ENCODE results near the gene BBS9. TPM values are rescaled to one million over a fixed set of nuclear protein-coding genes. Genes with fewer than 3 reads are reported as not detected.

The BBS9 gene
- total and polyA plus RNA-seq, 2 donors from 2014 or later: 9.0 to 23.4 TPM

GRCh38 chr7:33649476-33650441, 520.4 kb downstream of the BBS9 start:
- H3K4me3 ChIP-seq (ENCODE audit: low read length in 3 of 3): no peak overlapping the region
- DNase-seq (no peak), FAIRE-seq (no peak)
- H3K9ac ChIP-seq (ENCODE audit: low read length in 3 of 3): no peak overlapping the region
- no peak overlapping the region for H3K27ac ChIP-seq (ENCODE audit: low read depth in 2 of 2, low read length in 2 of 2)
- no peaks in the 10 kb centered on the region for H3K27me3 ChIP-seq (ENCODE audit: control insufficient read depth, insufficient read depth, low read length)
- intact Hi-C loops (cut with DNase I): no loop called here
- peaks cover 0 to 3% (median 0%) of the 10 kb centered on the region in 3 donors for H3K4me1 ChIP-seq (ENCODE audit: control insufficient read depth in 2 of 3, insufficient read depth in 2 of 3, low read depth in 1 of 3, low read length in 3 of 3)
- no peak for TF ChIP-seq CTCF (IDR thresholded peaks at IDR 0.05; ENCODE audit: borderline replicate concordance, extremely low read depth, insufficient read depth)
- no peaks in the 10 kb centered on the region for H3K9me3 ChIP-seq (ENCODE audit: control insufficient read depth in 2 of 3, insufficient read depth in 1 of 3, low read length in 3 of 3)
- H3K36me3 ChIP-seq (ENCODE audit: control insufficient read depth in 2 of 3, insufficient read depth in 3 of 3, low read length in 3 of 3): no peaks in the 10 kb centered on the region

DNA sequence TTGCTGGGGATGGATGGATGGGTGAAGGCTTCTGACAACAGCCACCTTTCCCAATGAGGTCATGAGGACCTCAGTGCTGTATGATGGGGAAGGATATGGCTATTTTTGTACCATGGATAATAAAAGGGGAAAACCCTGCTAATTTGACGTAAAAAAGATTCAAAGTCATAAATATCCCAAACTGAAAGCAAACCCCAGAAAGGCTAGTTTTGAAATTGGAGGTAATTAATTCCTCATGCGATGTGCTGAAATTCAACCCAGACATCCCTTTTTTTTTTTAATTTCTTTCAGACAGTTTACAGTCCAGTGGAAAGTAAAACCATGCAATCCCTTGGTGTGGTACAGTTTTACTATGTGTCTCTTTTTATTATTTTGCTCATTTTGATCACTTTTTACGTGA, 521.5 kb downstream of the BBS9 start:
- no peak for FAIRE-seq
- intact Hi-C loops (cut with DNase I): no loop called here
- peaks cover 0 to 3% (median 0%) of the 10 kb centered on the region in 3 donors for H3K4me1 ChIP-seq (ENCODE audit: control insufficient read depth in 2 of 3, insufficient read depth in 2 of 3, low read depth in 1 of 3, low read length in 3 of 3)
- H3K4me3 ChIP-seq (ENCODE audit: low read length in 3 of 3): no peak overlapping the region
- TF ChIP-seq CTCF (IDR thresholded peaks at IDR 0.05; ENCODE audit: borderline replicate concordance, extremely low read depth, insufficient read depth): no peak
- no peak for DNase-seq
- no peaks in the 10 kb centered on the region for H3K36me3 ChIP-seq (ENCODE audit: control insufficient read depth in 2 of 3, insufficient read depth in 3 of 3, low read length in 3 of 3)
- no peaks in the 10 kb centered on the region for H3K27me3 ChIP-seq (ENCODE audit: control insufficient read depth, insufficient read depth, low read length)
- no peak overlapping the region for H3K9ac ChIP-seq (ENCODE audit: low read length in 3 of 3)
- no peak overlapping the region for H3K27ac ChIP-seq (ENCODE audit: low read depth in 2 of 2, low read length in 2 of 2)
- no peaks in the 10 kb centered on the region for H3K9me3 ChIP-seq (ENCODE audit: control insufficient read depth in 2 of 3, insufficient read depth in 1 of 3, low read length in 3 of 3)

GRCh38 chr7:33651998-33652515, 522.7 kb downstream of the BBS9 start:
- FAIRE-seq (no peak), DNase-seq (no peak)
- no peak overlapping the region for H3K9ac ChIP-seq (ENCODE audit: low read length in 3 of 3)
- H3K4me3 ChIP-seq (ENCODE audit: low read length in 3 of 3): no peak overlapping the region
- peaks cover 0 to 3% (median 0%) of the 10 kb centered on the region in 3 donors for H3K4me1 ChIP-seq (ENCODE audit: control insufficient read depth in 2 of 3, insufficient read depth in 2 of 3, low read depth in 1 of 3, low read length in 3 of 3)
- no peaks in the 10 kb centered on the region for H3K27me3 ChIP-seq (ENCODE audit: control insufficient read depth, insufficient read depth, low read length)
- no peaks in the 10 kb centered on the region for H3K36me3 ChIP-seq (ENCODE audit: control insufficient read depth in 2 of 3, insufficient read depth in 3 of 3, low read length in 3 of 3)
- no peak for TF ChIP-seq CTCF (IDR thresholded peaks at IDR 0.05; ENCODE audit: borderline replicate concordance, extremely low read depth, insufficient read depth)
- no peaks in the 10 kb centered on the region for H3K9me3 ChIP-seq (ENCODE audit: control insufficient read depth in 2 of 3, insufficient read depth in 1 of 3, low read length in 3 of 3)
- no peak overlapping the region for H3K27ac ChIP-seq (ENCODE audit: low read depth in 2 of 2, low read length in 2 of 2)
- intact Hi-C loops (cut with DNase I): no loop called here

Measured in kidney (tissue), 14 donors.